AG09319 (cell line): Measurements from ENCODE around the gene FHIT.

Experiments used
- DNase-seq: peaks from one replicate; pipeline ENCODE4 v3.0.0-alpha.2; 2010; ENCODE audit warnings: low read depth; ENCODE audit errors: extremely low read depth
- CTCF ChIP-seq: IDR thresholded peaks from 2 replicates; pipeline ENCODE4 v1.5.1; 2011; ENCODE audit warnings: low read depth, mild to moderate bottlenecking, inconsistent platforms, low read length, moderate library complexity

FHIT gene

GRCh38 chr3:60641354-60641753 is 609.9 kb downstream of the FHIT start:
- no peak for TF ChIP-seq CTCF
- no peak for DNase-seq

GRCh38 chr3:60636846-60637245 is 614.4 kb downstream of the FHIT start:
- no peak for DNase-seq
- TF ChIP-seq CTCF, result no peak

DNA sequence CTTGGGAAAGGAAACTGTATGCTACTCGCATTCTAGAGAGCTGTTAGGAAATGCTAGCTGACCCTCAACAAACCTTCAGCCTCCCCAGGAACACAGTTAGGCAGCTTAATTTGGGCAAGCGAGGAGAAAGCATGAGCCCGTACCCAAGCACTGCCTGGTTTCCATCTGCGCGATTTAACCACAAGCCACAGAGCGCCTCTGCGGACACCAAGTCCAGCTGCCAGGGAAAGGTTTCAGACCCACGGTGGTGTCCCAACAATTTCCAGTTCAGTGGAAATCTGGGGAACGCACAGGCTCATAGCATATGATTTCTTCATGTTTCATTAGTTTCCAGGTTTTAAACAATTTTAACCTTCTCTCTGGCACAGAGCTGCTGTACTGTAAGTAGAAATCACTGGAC is 617.6 kb downstream of the FHIT start:
- no peak for DNase-seq
- no peak for TF ChIP-seq CTCF

GRCh38 chr3:60631509-60631908 is 619.7 kb downstream of the FHIT start:
- no peak for TF ChIP-seq CTCF
- no peak for DNase-seq

DNA sequence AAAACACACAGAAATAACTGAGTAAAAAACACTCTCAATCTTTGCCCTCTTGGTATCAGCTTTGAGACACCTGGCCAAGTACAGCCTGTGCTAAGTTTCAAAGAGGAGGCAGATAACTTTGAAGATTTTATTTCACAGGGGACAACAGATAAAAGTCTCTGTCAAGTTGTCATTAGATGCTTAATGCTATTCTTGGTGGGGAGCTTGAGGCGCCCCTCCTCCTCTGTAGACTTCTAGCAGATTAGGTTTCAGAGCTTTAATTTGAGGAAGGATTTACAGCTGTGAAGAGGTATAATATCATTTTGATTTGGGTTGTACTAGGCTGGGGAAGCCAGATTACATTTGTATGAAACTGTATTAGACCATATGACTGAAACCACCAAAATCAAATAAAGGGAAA is 620.3 kb downstream of the FHIT start:
- TF ChIP-seq CTCF, result no peak
- DNase-seq, result no peak

- TF ChIP-seq CTCF, result no peak
- DNase-seq, result no peak
Observed at GRCh38 chr3:60629816-60630215, 621.4 kb downstream of the FHIT start.

DNA sequence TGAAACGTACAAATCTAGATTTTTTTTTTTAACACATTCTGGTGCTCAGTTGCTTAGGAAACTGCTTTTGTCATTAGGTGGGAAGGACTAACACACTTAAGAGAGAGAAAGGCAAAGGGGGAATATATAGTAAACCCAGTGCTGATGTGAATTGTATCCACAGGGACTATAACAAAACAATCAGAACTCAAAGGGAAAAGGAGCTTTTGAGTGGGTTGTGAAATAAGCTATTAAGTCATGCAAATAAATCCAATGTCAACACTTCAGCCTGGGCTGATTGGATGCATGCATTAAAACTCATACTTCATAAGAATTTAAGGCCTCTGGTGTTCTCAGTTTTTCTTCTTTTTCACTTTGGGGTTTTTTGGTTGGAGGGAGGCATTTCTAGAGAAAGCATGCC is 628.9 kb downstream of the FHIT start:
- DNase-seq, result no peak
- TF ChIP-seq CTCF, result no peak
